GM20000 (cell line): ENCODE measurements around the gene TMC4.

Source experiments
- DNase-seq: peaks from one replicate; pipeline ENCODE4 v3.0.0; 2012; ENCODE audit warnings: low spot score
- CTCF ChIP-seq: IDR thresholded peaks from 2 replicates; pipeline ENCODE4 v1.5.1; 2012; ENCODE audit warnings: mild to moderate bottlenecking, control low read depth; ENCODE audit errors: extremely low read depth, missing control alignments

Gene TMC4

GRCh38 chr19:54154603-54155345, 18.2 kb downstream of the TMC4 start:
- no peak for DNase-seq
- TF ChIP-seq CTCF = no peak

DNA sequence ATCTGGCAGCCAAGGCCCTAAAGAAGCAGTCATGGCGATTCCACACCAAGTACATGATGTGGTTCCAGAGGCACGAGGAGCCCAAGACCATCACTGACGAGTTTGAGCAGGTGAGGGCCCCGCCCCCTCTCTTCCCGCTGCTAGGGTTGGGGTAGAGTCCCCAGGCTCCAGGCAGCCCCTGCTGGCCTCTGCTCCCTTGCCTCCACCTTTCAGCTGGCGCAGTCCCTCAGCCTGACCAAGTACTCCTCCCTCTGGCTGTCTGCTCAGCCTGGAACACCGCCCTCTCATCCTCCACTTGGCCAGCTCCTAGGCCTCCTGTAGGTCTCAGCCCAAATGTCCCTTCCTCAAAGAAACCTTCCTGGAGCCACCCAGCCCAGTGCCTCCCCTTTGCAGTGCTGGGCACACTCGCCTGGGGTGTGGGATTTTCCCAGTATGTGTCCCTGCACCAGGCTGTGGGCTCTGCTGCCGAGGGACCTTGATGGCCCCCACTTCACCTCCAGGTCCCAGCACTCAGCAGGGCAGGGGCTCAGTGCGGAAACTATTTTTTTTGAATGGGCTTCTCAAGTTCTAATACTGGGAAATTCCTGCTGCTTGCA, 19.1 kb downstream of the TMC4 start:
- no peak for TF ChIP-seq CTCF
- no peak for DNase-seq

- TF ChIP-seq CTCF = no peak
- DNase-seq = no peak
Measured at GRCh38 chr19:54152878-54153524, 20.0 kb downstream of the TMC4 start.

GRCh38 chr19:54152267-54152666, 20.7 kb downstream of the TMC4 start:
- DNase-seq = no peak
- TF ChIP-seq CTCF = no peak

DNA sequence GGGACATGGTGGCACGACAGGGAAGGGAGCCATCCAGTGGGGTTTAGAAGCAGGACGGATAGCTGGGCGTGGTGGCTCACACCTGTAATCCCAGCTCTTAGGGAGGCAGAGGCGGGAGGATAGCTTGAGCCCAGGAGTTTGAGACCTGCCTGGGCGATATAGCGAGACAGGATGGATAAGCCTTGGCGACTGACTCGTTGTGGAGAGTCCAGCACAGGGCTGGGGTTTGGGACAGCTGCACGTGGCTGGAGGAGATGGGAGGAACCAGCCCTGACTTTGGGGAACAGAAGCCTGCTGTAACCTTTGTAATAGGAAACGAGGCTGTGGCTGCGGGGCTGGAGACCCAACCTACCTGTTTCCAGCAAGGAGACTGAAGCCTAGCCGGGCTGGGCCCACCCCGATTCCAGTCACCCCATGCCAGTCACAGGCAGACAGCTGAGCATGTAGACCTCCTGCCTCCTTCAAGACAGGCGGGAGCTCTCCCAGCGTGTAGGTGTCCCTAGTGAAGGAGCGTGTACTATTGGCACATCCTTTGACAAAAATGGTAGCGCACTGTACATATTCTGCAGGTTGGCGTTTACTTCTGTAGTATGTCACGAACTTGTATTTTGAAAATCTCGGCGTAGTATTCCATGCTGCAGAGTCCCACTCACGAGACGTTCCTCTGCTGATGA, 21.5 kb downstream of the TMC4 start:
- no peak for TF ChIP-seq CTCF
- no peak for DNase-seq

DNA sequence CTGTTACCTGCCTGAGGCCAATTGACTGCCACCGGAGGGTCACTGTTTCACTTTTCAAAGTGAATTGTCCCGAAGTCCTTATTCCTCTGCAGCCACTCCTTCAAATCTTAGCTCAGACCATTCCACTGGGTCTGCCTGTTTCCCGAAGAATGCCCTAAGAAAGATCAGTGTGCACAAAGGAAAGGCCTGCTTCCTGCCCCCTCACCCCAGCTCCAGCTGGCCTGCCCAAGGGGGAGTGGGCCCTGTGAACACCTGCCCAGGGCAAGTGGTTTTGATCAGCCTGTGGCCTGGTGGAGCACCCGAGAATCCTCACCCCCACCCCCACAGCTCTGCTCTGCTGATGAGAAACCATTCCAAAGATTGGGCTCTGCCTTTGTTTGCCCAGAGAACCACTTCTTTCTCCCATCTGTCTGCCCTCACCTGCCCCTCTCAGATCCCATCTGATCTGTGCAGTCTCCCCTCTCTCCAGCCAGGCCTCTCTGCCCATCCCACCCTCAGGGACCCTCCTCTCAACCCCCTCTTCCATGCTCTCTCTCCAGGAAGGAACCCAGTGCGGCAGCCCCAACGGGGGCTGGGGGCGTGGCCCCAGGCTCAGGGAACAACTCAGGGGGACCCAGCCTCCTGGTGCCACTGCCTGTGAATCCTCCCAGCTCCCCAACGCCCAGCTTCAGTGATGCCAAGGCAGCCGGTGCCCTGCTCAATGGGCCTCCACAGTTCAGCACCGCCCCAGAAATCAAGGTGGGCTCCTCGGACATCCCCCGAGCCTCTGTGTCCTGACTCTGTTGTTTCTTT, 23.7 kb downstream of the TMC4 start:
- no peak for TF ChIP-seq CTCF
- no peak for DNase-seq
